GM11168 (cell line): ENCODE data around the gene RRP1B.
"Not testable (repeated sequence)": the region's sequence is repeated elsewhere in the genome, so short reads cannot be mapped to it uniquely, and the experiment has no call there.

Source experiments
- in situ Hi-C: fragments of 300-500 bp; cut with MboI; formaldehyde crosslinking; loops from one replicate; pipeline ENCODE4 v1.12.0; 2022; ENCODE audit warnings: low sequenced_read_pairs; ENCODE audit not compliant: unreplicated experiment

The RRP1B gene

DNA sequence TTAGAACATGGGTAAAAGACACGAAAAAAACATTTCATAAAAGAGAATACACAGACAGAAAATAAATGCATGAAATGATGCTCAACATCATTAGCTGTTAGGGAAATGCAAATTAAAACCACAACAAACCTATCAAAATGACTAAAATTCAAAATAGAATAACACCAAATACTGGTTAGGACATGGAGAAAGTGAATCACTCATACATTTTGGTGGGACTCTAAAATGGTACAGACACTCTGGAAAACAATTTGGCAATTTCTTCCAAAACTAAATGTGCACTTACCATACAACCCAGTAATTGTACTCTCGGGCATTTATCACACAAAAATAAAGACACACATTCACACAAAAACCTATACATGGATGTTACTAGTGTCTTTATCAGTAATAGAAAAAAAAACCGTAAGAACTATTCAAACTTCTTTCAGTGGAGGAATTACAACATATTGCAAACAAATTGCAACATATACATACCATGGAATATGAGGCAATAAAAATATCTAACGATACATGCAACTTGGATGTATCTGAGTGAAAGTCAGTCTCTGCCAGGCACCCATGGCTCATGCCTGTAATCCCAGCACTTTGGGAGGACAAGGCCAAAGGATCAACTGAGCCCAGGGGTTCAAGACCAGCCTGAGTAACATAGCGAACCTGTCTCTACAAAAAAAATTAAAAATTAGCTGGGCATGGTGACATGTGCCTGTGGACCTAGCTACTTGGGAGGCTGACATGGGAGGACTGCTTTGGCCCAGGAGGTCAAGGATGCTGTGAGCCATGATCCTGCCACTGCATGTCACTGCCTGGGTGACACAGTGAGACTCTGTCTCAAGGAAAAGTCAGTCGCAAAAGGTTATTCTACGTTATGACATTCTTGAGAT, 19.6 kb upstream of the RRP1B start:
- in situ Hi-C loops: loop anchor here (25.0 kb wide), 1 partner anchor 327 kb away; no protein-coding TSS in a partner anchor

DNA sequence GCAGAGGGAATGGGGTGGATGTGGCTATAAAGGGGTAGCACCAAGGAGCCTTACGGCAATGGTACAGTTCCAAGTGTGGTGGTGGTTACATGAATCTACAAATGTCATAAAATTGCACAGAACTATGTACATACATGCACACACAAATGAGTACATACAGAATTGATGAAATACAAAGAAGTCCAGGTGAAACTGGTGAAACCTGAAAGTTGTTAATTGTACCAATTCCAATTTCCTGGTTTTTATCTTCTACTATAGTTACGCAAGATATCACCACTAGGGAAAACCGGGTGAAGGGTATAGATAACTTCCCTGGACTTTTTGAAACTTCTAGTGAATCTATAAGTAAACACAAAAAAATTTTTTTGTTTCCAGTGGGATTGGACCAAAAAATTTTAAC, 19.0 kb upstream of the RRP1B start:
- in situ Hi-C loops: loop anchor here (25.0 kb wide), 1 partner anchor 328 kb away; no protein-coding TSS in a partner anchor

GRCh38 chr21:43643193-43643592, 16.2 kb upstream of the RRP1B start:
- in situ Hi-C loops: loop anchor here (25.0 kb wide), 1 partner anchor 331 kb away; no protein-coding TSS in a partner anchor

GRCh38 chr21:43644071-43644470, 15.3 kb upstream of the RRP1B start:
- in situ Hi-C loops: loop anchor here (25.0 kb wide), 1 partner anchor 332 kb away; no protein-coding TSS in a partner anchor

DNA sequence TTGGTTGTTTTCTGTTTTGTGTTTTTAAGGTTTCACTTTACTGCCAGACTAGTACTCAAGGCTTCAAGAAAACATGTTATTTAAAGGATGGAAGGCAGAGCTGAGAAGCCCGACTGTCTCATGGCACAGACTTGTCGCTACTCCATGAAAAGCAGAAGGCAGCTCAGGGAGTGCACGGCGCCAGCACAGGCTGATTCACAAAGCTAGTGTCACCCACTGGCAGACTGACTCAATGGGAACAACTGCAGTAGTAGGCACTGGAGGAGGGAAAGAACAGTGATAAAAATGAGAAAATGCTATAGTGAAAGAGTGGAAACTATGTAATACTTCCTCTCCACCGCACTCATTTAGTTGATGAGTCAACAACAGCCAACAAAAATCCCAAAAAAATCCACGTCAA, 14.8 kb upstream of the RRP1B start:
- in situ Hi-C loops: loop anchor here (25.0 kb wide), 1 partner anchor 332 kb away; no protein-coding TSS in a partner anchor

DNA sequence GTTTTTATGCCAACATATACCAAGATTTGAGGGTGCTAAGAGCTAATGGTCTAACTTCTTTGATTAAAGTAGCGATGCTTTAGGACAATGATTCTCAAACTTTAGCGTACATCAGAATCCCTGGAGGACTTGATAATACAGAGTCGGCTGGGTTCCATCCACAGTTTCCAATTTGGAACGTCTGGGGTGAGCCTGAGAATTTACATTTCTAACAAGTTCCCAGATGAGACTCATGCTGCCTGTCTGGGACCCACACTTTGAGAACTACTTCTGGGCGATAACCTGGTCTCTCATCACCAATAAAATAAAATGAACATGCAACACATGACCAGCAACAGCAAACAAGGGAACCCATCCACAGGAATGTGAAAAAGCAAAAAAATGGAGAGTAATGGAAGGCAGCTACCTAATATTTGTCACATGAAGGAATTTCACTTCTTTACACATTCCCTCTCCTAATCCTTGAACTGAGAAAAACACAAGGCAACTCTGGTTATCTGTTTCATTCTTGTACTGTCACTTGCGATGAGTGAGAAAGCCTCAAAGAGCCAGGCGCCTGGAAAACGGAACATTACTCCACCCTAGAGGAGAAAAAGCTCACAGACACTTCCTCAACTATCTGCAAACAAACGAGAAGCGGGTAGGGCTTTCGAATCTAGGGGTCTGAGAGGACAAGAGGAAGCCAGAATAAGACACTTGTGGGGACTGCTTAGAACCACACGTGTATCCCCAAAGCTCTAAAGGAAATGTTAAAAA, 14.0 kb upstream of the RRP1B start:
- in situ Hi-C loops: loop anchor here (25.0 kb wide), 1 partner anchor 333 kb away; no protein-coding TSS in a partner anchor

GRCh38 chr21:43645976-43646375, 13.4 kb upstream of the RRP1B start:
- in situ Hi-C loops: loop anchor here (25.0 kb wide), 1 partner anchor 334 kb away; no protein-coding TSS in a partner anchor

DNA sequence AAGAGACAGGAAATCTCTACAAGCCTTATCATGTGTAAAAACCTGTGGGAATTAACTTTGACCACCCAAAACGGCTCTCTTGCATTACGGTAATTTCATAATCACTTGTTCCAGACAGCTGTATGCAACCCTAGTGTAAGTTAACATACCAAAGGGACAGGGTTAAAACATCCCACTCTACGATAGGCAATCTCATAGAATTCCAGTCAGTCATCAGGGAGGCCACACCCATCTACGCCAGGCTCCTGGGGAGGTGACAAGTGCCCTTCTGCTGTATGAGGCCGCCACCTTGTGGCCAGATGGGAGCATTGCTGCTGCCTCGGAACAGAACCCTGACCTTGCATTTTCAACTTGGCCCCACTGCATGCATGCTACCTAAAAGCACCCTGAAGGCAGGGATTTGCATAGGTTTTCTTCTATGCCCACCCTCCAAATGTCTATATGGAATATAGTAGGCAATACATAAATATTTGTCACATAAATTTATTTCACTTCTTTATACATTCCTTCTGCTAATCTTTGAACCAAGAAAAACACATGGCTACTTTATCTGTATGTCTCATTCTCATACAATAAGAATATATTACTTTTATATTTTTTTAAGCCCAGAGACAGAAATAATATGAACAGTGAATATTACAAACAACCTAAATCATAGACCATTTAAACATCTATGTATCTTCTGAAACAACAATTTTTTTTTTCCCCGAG, 12.7 kb upstream of the RRP1B start:
- in situ Hi-C loops: loop anchor here (25.0 kb wide), 1 partner anchor 334 kb away; no protein-coding TSS in a partner anchor

DNA sequence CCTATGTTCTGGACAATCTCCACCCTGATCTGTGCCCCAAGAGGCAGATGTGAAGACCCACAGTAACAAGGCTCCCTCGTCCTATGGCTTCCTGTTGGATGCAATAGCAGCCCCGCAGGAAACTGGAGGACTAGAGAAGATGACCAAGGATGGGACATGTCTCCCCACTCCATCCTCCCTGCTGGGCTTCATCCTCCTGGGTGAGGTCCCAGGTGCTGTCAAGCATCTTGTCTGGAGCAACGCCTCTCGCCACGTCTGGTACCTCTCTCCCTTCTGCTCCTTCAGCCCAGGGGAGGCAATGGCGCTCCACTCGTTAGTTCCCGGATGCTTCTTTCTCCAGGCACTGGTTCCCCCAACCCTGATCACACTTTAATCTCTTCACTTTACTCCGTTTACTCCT, 11.2 kb upstream of the RRP1B start:
- in situ Hi-C loops: loop anchor here (25.0 kb wide), 1 partner anchor 336 kb away; no protein-coding TSS in a partner anchor

DNA sequence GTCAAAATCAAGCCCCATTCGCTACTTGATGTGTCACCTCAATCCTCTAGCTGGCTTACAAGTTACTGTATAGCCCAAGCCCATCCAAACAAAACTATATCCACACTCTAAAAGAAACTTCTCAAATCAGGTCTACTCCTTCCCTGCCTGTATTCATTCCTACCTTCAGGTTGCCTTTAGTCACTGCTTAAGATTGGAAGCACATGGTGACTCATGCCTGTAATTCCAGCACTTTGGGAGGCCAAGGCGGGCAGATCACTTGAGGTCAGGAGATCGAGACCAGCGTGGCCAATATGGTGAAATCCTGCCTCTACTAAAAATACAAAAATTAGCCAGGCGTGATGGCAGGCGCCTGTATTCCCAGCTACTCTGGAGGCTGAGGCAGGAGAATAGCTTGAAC, 7.4 kb upstream of the RRP1B start:
- in situ Hi-C loops: not testable (repeated sequence)

- in situ Hi-C loops: no loop called here
Observed at GRCh38 chr21:43652616-43653015, 6.7 kb upstream of the RRP1B start.

- in situ Hi-C loops: no loop called here
Observed at GRCh38 chr21:43653626-43654025, 5.7 kb upstream of the RRP1B start.

DNA sequence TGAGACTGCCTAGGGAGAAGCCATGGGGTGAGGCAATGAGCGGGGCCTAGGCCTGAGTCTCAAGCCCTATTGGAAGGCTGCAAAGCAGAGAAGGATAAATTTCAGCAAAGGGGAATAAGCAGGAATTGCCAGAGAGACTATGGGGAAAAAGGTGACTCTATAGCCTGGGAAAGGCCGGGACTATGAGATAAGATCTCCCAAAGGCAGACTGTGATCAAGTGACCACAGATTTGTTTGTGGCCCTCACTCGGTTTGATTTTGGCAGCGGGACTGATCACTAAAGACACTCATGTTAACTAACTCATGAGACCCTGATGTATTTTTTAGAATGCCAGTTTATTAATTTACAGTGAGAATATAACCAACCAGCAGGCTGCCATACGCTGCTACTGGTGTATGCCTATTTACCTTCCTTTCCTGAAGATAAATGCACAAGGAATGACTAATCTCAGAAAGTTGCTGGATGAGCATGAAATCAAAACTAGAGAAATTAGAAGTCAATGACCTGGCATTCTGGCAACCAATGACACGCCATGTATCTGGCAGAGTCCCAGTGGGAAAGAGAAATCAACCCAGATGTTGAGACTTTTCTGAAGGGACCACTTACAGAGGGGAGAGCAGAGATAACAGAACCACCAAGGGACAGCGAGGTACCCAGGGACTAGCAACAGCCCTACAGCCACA, 4.4 kb upstream of the RRP1B start:
- in situ Hi-C loops: no loop called here

- in situ Hi-C loops: no loop called here
Observed at GRCh38 chr21:43657355-43658087, 1.8 kb upstream of the RRP1B start.

DNA sequence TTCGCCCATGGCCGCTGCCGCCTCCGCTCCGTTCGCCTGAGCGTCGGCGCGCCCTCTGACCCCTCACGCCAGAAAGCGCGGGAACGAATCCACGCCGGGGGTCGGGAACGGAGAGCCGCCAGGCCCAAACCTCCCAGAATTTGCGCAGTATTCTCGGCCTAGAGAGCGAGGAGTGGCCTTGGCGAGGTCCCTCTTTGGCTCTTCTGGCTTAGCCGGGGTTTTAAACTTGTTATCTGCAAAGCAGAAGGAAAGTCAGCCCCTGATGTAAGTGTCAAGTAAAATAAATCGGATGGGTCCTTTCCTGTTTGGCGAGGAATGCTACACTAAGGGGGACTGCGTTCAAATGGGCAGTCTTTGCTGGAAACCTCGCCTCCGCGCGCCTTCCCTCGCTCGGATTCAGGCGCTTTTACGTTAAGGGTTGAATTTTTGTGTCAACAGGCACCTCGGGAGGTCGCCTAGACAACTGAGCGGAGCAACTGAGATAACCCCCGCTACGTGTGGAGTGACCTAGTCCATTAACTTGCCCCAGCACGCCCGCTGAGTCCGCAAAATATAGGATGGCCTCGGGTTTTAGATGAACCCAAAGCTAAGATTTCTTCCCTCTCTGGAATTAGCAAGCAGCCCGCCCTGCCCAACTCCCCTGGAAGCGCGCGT, 1.1 kb upstream of the RRP1B start:
- in situ Hi-C loops: no loop called here

GRCh38 chr21:43658769-43659135, 608 bp upstream of the RRP1B start:
- in situ Hi-C loops: no loop called here

DNA sequence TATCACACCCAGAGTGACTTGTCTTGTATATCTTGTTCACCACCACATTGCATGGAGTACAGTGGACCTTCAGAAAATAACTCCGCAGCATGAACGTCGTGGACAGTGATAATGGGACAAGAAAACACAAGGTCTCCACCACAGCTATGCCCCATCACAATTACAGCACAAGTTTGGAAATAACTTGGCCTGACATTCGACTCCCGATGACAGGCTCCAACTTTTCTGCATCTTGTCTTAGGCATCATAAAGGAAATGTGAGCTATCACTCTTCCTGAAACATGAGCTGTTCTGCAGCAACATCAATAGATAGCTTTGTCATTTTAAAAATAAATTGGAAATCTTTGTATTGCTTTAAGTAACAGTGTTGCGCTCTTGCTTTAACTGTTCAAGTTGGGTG, 2.9 kb downstream of the RRP1B start:
- in situ Hi-C loops: no loop called here

DNA sequence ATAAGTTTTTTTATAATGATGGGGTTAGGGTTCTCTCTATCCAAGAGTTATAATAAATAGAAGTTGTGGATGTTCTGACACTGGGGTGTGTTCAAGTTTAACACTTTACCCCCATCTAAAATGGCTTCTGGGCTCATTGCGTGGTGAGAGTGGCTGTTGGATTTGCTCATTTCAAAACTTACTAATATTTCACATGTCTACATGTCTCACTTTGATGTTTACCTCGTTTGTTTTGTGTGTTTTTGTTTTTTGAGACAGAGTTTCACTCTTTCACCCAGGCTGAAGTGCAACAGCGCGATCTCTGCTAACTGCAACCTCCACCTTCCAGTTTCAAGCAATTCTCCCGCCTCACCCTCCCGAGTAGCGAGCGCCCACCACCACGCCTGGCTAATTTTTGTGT, 3.7 kb downstream of the RRP1B start:
- in situ Hi-C loops: no loop called here

DNA sequence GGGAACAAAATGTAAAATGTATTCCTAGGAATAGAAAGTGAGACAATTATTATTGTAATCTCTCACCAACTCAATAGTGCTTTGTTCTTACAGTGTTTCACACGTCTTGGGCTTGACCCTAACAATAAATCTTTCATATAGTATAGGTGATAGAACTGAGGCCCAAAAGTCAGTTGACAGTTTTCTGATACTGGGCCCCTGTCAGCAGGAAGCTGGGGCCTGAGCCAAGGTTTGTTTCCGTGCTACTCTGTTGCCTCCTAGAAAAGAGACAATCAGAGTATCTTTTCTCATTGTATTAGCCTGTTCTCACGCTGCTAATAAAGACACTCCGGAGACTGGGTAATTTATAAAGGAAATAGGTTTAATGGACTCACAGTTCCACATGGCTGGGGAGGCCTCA, 5.0 kb downstream of the RRP1B start:
- in situ Hi-C loops: no loop called here
